SK-N-SH treated with all-trans-retinoic acid at 6 μM for 48 hours (cell line): Measurements from ENCODE around the gene DYNLT1.

Experiments used
- ARNTL ChIP-seq: fragments of 450-650 bp; formaldehyde crosslinking; IDR thresholded peaks from 2 replicates; pipeline ENCODE4 v1.5.0; 2020; ENCODE audit warnings: low read depth, mild to moderate bottlenecking, moderate library complexity, borderline replicate concordance
- BACH2 ChIP-seq: fragments of 250-450 bp; sonication (Bioruptor Pico); IDR thresholded peaks from 2 replicates; pipeline ENCODE4 v1.9.0; 2021; ENCODE audit warnings: mild to moderate bottlenecking, borderline replicate concordance
- ISL1 ChIP-seq: fragments of 250-450 bp; sonication (Bioruptor Pico); IDR thresholded peaks from 2 replicates; pipeline ENCODE4 v2.1.2; 2022; ENCODE audit warnings: mild to moderate bottlenecking, moderate library complexity
- OSR1 ChIP-seq: fragments of 250-450 bp; sonication (Bioruptor Pico); IDR thresholded peaks from 2 replicates; pipeline ENCODE4 v1.8.0; 2022; ENCODE audit warnings: moderate library complexity, mild to moderate bottlenecking, inconsistent platforms
- RARB ChIP-seq: fragments of 250-450 bp; sonication (Bioruptor Pico); IDR thresholded peaks from 2 replicates; pipeline ENCODE4 v1.8.0; 2021; ENCODE audit warnings: mild to moderate bottlenecking, moderate library complexity
- ZC3H10 ChIP-seq: fragments of 250-450 bp; sonication (Bioruptor Pico); IDR thresholded peaks from 2 replicates; pipeline ENCODE4 v1.5.1; 2021; ENCODE audit warnings: mild to moderate bottlenecking, moderate library complexity
- ZFP3 ChIP-seq: fragments of 250-450 bp; sonication (Bioruptor Pico); IDR thresholded peaks from 2 replicates; pipeline ENCODE4 v1.5.0; 2020; ENCODE audit warnings: mild to moderate bottlenecking, moderate library complexity
- ZFP30 ChIP-seq: fragments of 450-650 bp; formaldehyde crosslinking; IDR thresholded peaks from 2 replicates; pipeline ENCODE4 v1.5.0; 2022; ENCODE audit warnings: mild to moderate bottlenecking, moderate library complexity
- TF ChIP-seq, protein P1 (sequence below): fragments of 250-450 bp; sonication (Bioruptor Pico); IDR thresholded peaks from 2 replicates; pipeline ENCODE4 v1.5.1; 2021; ENCODE audit warnings: mild to moderate bottlenecking, moderate library complexity

- TF ChIP-seq ZC3H10 (CRISPR knock-in tag) (no peak), ZFP3 (CRISPR knock-in tag) (no peak), ARNTL (CRISPR knock-in tag) (no peak), RARB (CRISPR knock-in tag) (no peak), ISL1 (no peak), OSR1 (CRISPR knock-in tag) (no peak), ZFP30 (CRISPR knock-in tag) (no peak), BACH2 (CRISPR knock-in tag) (no peak)
- TF ChIP-seq, protein P1, sequence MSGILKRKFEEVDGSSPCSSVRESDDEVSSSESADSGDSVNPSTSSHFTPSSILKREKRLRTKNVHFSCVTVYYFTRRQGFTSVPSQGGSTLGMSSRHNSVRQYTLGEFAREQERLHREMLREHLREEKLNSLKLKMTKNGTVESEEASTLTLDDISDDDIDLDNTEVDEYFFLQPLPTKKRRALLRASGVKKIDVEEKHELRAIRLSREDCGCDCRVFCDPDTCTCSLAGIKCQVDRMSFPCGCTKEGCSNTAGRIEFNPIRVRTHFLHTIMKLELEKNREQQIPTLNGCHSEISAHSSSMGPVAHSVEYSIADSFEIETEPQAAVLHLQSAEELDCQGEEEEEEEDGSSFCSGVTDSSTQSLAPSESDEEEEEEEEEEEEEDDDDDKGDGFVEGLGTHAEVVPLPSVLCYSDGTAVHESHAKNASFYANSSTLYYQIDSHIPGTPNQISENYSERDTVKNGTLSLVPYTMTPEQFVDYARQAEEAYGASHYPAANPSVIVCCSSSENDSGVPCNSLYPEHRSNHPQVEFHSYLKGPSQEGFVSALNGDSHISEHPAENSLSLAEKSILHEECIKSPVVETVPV = no peak
Measured at GRCh38 chr6:158628542-158628941, 16.0 kb downstream of the DYNLT1 start.
